Lung (tissue), 12 donors: ENCODE data around the gene C10orf105. TPM values are rescaled to one million over a fixed set of nuclear protein-coding genes. Genes with fewer than 3 reads are reported as not detected.

Source experiments
- ATAC-seq: fragments of 200-7000 bp; cut with Tn5 transposase; one replicate; pipeline ENCODE4 v1.9.1; 2020; ENCODE audit warnings: moderate number of reproducible peaks; ENCODE audit not compliant: insufficient read depth, low FRiP score
- DNase-seq, 3 donors: peaks; one replicate each; pipeline ENCODE4 v3.0.0-alpha.2; 2013 to 2017
- H3K27ac ChIP-seq, 2 donors: one replicate each; pipeline ENCODE4 v1.5.1; 2013; ENCODE audit warnings: mild to moderate bottlenecking in 2 of 2, moderate library complexity in 2 of 2, control low read depth in 1 of 2, inconsistent platforms in 1 of 2, low read depth in 1 of 2, low read length in 1 of 2
- H3K27me3 ChIP-seq, 3 donors: one replicate each; pipeline ENCODE4 v1.5.1; 2013; ENCODE audit warnings: low read length in 2 of 3; ENCODE audit not compliant: control insufficient read depth in 3 of 3, insufficient read depth in 3 of 3
- H3K36me3 ChIP-seq, 4 donors: one replicate each; pipeline ENCODE4 v1.5.1; 2013; ENCODE audit warnings: low read length in 4 of 4, mild to moderate bottlenecking in 1 of 4, moderate library complexity in 1 of 4; ENCODE audit not compliant: control insufficient read depth in 4 of 4, insufficient read depth in 4 of 4
- H3K4me1 ChIP-seq, 5 donors: one replicate each; pipeline ENCODE4 v1.5.1; 2013; ENCODE audit warnings: low read length in 5 of 5, mild to moderate bottlenecking in 2 of 5, moderate library complexity in 1 of 5; ENCODE audit not compliant: control insufficient read depth in 5 of 5, insufficient read depth in 5 of 5
- H3K4me3 ChIP-seq: one replicate; pipeline ENCODE4 v1.5.1; 2013; ENCODE audit warnings: mild to moderate bottlenecking, control low read depth, moderate library complexity
- H3K9ac ChIP-seq, 2 donors: one replicate each; pipeline ENCODE4 v1.5.1; 2013; ENCODE audit warnings: low read length in 2 of 2, control low read depth in 1 of 2; ENCODE audit not compliant: insufficient read depth in 1 of 2
- H3K9me3 ChIP-seq, 4 donors: one replicate each; pipeline ENCODE4 v1.5.1; 2013; ENCODE audit warnings: low read length in 3 of 4, mild to moderate bottlenecking in 1 of 4, moderate library complexity in 1 of 4; ENCODE audit not compliant: control insufficient read depth in 4 of 4, insufficient read depth in 3 of 4
- WGBS, 2 donors: extraction: QIAGEN DNeasy Blood & Tissue Kit; methylation state at CpG; one replicate each; pipeline ENCODE4 v1.1.7; 2013; 5-methylcytosine and 5-hydroxymethylcytosine counted together
- polyA plus RNA-seq, 2 donors: library from polyadenylated mRNA; stranded (reverse); fragments of 200-250 nt; gene quantifications; one replicate each; pipeline ENCODE4 v1.2.1, GENCODE V29; 2013
- total RNA-seq, 2 donors: library from RNA; depleted of rRNA in 1 of 2; stranded (reverse); fragments of >200 nt in 1 of 2; gene quantifications; one replicate each; pipeline ENCODE4 v1.2.1, GENCODE V29; 2014 to 2021
- TF ChIP-seq, protein P1 (sequence below): IDR thresholded peaks from 2 replicates; pipeline ENCODE4 v1.5.1; 2012; ENCODE audit warnings: mild to moderate bottlenecking; ENCODE audit errors: control extremely low read depth, extremely low read depth
- donor health status: control.
- donor health status: control.
- donor health status: Bipolar disorder and iron deficiency.
- donor health status: healthy.
- donor health status: DM: yes; HTN: yes; CAD: no.

Gene C10orf105
- total and polyA plus RNA-seq, 4 donors = 0.14 to 0.58 (median 0.27) TPM

DNA sequence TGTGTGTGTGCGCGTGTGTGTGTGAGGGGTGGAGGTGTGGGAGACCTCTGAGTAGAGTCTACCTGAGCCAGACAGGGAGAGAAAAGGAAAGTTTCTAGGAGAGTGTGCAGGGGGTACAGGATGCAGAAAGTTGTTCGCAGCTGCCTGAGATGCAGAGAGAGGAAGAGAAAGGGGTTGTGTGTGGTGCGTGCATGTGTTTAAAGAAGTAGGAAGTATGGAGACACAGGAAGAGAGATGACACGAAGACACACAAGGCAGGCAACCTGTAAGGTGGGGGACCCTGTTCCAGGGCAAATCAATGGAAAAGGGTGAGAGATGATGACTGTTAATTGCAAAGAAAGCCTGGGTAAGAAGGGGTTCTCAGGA lies 52.2 kb downstream of the C10orf105 start:
- H3K36me3 ChIP-seq = no peaks in the 10 kb centered on the region
- no peaks in the 10 kb centered on the region for H3K9me3 ChIP-seq
- TF ChIP-seq, protein P1, sequence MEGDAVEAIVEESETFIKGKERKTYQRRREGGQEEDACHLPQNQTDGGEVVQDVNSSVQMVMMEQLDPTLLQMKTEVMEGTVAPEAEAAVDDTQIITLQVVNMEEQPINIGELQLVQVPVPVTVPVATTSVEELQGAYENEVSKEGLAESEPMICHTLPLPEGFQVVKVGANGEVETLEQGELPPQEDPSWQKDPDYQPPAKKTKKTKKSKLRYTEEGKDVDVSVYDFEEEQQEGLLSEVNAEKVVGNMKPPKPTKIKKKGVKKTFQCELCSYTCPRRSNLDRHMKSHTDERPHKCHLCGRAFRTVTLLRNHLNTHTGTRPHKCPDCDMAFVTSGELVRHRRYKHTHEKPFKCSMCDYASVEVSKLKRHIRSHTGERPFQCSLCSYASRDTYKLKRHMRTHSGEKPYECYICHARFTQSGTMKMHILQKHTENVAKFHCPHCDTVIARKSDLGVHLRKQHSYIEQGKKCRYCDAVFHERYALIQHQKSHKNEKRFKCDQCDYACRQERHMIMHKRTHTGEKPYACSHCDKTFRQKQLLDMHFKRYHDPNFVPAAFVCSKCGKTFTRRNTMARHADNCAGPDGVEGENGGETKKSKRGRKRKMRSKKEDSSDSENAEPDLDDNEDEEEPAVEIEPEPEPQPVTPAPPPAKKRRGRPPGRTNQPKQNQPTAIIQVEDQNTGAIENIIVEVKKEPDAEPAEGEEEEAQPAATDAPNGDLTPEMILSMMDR = no peak
- H3K9ac ChIP-seq = no peak overlapping the region
- no peak overlapping the region for H3K27ac ChIP-seq
- peaks cover 0 to 11% (median 0%) of the 10 kb centered on the region in 5 donors for H3K4me1 ChIP-seq
- no peaks in the 10 kb centered on the region for H3K27me3 ChIP-seq
- 22 to 30% methylated on average over 3 to 5 of the region's 5 CpGs for whole genome bisulfite sequencing, 2 donors
- H3K4me3 ChIP-seq = no peak overlapping the region
- ATAC-seq (no peak), DNase-seq (no peak)

DNA sequence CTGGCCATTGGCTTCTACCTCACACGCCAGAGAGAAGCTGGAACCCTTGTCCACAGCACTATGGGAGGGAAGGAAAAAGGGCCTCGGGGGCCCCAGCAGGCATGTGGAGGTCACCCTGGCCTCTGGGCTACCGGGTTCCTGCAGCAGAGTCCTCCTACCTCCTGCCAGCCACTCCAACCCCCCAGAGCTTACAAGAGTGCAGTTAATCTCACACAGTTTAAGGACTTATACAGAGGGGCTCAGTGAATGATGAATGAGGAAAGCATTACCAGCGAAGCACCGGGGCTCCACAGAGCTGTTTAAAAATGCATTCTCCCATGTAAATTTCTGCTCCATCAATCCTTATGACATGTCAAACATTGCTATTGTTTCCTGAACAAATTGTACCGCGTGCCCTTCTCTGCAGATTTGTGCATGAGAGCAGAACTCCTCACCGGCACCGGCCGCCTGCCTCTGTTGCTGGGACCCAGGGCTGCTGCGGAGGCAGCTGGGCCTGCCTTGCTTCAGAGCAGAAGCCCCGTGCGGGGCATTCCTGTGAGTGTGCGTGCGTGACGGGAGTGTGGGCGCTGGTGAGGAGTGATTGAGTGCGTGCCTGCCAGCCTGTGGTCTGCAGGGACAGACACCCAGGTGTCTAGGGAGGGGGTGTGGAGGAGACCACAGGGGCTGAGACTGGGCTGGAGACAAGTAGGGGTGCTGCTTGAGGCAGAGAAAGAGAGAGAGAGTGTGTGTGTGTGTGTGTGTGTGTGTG lies 52.8 kb downstream of the C10orf105 start:
- no peak overlapping the region for H3K9ac ChIP-seq
- H3K36me3 ChIP-seq = no peaks in the 10 kb centered on the region
- TF ChIP-seq, protein P1 = no peak
- H3K27me3 ChIP-seq = no peaks in the 10 kb centered on the region
- peaks cover 0 to 6% (median 0%) of the 10 kb centered on the region in 5 donors for H3K4me1 ChIP-seq
- 39 to 43% methylated on average over 18 of the region's 18 CpGs for WGBS, 2 donors
- H3K4me3 ChIP-seq = no peak overlapping the region
- peak in 2 of 3 donors; percentile 13 to 28 for DNase-seq
- no peak overlapping the region for H3K27ac ChIP-seq
- no peaks in the 10 kb centered on the region for H3K9me3 ChIP-seq
- ATAC-seq = no peak

DNA sequence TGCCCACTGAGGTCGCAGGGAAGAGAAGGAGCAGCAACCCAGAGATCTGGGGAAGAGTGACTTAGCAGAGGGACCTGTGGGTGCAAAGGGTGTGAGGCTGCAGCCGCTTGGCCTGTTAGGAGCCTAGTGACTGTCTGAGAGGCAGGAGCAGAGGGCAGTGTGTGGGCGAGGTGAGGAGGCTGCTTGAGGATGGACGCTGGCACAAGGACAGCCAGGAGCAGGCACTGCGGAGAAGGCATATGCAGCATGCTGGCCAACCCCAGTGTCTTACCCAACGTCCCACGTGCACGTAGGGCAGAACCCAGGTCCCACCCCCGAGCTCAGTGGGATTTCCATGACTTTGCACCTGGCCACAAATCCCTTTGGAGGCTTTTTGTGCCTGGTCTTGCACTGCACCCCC lies 54.1 kb downstream of the C10orf105 start:
- DNase-seq = no peak
- WGBS, 2 donors = 91 to 96% methylated on average over 9 of the region's 9 CpGs
- H3K27ac ChIP-seq = no peak overlapping the region
- no peaks in the 10 kb centered on the region for H3K27me3 ChIP-seq
- no peaks in the 10 kb centered on the region for H3K9me3 ChIP-seq
- H3K4me3 ChIP-seq = no peak overlapping the region
- no peak overlapping the region for H3K9ac ChIP-seq
- no peak for ATAC-seq
- TF ChIP-seq, protein P1 = no peak
- H3K4me1 ChIP-seq = peaks cover 0 to 6% (median 0%) of the 10 kb centered on the region in 5 donors
- H3K36me3 ChIP-seq = no peaks in the 10 kb centered on the region
